Esophagus (tissue), 2 donors: ENCODE results near the gene RBM43. TPM values are rescaled to one million over a fixed set of nuclear protein-coding genes. Genes with fewer than 3 reads are reported as not detected.

Source experiments
- H3K27ac ChIP-seq, 2 donors: one replicate each; pipeline ENCODE4 v1.5.1; 2013; ENCODE audit warnings: low read depth in 2 of 2, mild to moderate bottlenecking in 2 of 2, inconsistent platforms in 1 of 2, low read length in 1 of 2, moderate library complexity in 1 of 2
- H3K27me3 ChIP-seq, 2 donors: one replicate each; pipeline ENCODE4 v1.6.1; 2013; ENCODE audit warnings: low read length in 2 of 2, control low read depth in 1 of 2, mild to moderate bottlenecking in 1 of 2; ENCODE audit not compliant: insufficient read depth in 2 of 2, control insufficient read depth in 1 of 2
- H3K36me3 ChIP-seq, 2 donors: one replicate each; pipeline ENCODE4 v1.6.1; 2013; ENCODE audit warnings: low read length in 1 of 2; ENCODE audit not compliant: control insufficient read depth in 2 of 2, insufficient read depth in 2 of 2
- H3K4me1 ChIP-seq, 2 donors: one replicate each; pipeline ENCODE4 v1.6.1; 2013; ENCODE audit warnings: low read length in 1 of 2; ENCODE audit not compliant: control insufficient read depth in 2 of 2, insufficient read depth in 2 of 2
- H3K4me3 ChIP-seq, 2 donors: one replicate each; pipeline ENCODE4 v1.5.1; 2013; ENCODE audit warnings: low read length in 2 of 2, mild to moderate bottlenecking in 2 of 2, low read depth in 1 of 2, moderate library complexity in 1 of 2
- H3K9me3 ChIP-seq, 2 donors: one replicate each; pipeline ENCODE4 v1.6.1; 2013; ENCODE audit warnings: mild to moderate bottlenecking in 2 of 2, low read depth in 1 of 2, low read length in 1 of 2, moderate library complexity in 1 of 2; ENCODE audit not compliant: control insufficient read depth in 2 of 2, insufficient read depth in 1 of 2
- WGBS, 2 donors: extraction: QIAGEN DNeasy Blood & Tissue Kit; methylation state at CpG; one replicate each; pipeline ENCODE4 v1.1.7; 2013; 5-methylcytosine and 5-hydroxymethylcytosine counted together
- polyA plus RNA-seq, 2 donors: library from polyadenylated mRNA; stranded (reverse); fragments of 200-250 nt; gene quantifications; one replicate each; pipeline ENCODE4 v1.2.3, GENCODE V29; 2013
- donor health status: healthy with polysubstance abuse.
- donor health status: Bipolar disorder and iron deficiency.

The RBM43 gene
- polyA plus RNA-seq, 2 donors = 1.6 to 1.7 TPM

DNA sequence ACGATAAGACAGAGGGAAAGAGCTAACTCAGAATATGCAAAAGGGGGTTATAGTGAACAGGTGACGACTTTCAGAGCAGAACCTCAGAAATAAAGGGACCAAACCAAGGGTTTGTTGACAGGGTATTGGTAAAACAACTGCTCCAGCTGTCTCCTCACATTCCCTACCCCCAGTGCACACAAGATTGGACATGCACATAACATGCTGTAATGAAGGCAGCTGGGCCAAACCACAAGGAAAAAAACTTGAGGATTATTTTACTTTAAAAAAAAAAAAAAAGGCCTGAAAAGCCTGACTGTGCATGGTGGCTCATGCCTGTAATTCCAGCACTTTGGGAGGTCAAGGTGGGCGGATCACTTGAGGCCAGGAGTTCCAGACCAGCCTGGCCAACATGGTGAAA is 3.5 kb downstream of the RBM43 start:
- H3K4me3 ChIP-seq = no peak overlapping the region
- H3K27ac ChIP-seq = no peak overlapping the region
- H3K27me3 ChIP-seq = no peaks in the 10 kb centered on the region
- no peaks in the 10 kb centered on the region for H3K36me3 ChIP-seq
- WGBS, 2 donors = 71 to 84% methylated on average over 3 of the region's 3 CpGs
- no peaks in the 10 kb centered on the region for H3K9me3 ChIP-seq
- H3K4me1 ChIP-seq = no peaks in the 10 kb centered on the region

GRCh38 chr2:151252646-151253045 is 9.0 kb downstream of the RBM43 start:
- Histone ChIP-seq H3K36me3 (peaks cover 0 to 3% of the 10 kb centered on the region in 2 donors), H3K27me3 (no peaks in the 10 kb centered on the region), H3K4me1 (no peaks in the 10 kb centered on the region), H3K27ac (no peak overlapping the region), H3K4me3 (no peak overlapping the region), H3K9me3 (no peaks in the 10 kb centered on the region)
- 96 to 97% methylated on average over 1 of the region's 1 CpG for WGBS, 2 donors

DNA sequence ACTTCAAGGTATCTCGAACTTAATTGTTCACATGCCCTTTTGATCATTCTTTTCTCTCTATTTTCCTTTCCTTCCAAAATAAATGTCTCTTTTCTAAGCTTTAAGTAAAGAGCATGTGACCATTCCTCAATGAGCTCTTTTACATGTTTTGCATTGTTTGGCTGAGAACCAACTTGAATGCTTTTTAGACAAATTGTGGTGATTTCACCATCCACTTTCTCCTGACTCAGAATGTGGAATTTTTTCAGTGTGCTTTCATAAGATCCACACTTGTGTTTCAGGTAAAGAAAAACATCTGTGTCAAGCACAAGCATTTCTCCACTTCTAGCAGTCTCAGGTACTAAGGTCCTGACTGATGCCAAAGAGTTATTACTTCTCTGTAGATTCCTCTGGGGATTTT is 10.7 kb downstream of the RBM43 start:
- Histone ChIP-seq H3K4me1 (no peaks in the 10 kb centered on the region), H3K27ac (no peak overlapping the region), H3K4me3 (no peak overlapping the region), H3K9me3 (no peaks in the 10 kb centered on the region), H3K36me3 (peaks cover 0 to 3% of the 10 kb centered on the region in 2 donors), H3K27me3 (no peaks in the 10 kb centered on the region)
- WGBS, 2 donors = 86 to 88% methylated on average over 1 of the region's 1 CpG

- H3K4me1 ChIP-seq = no peaks in the 10 kb centered on the region
- no peaks in the 10 kb centered on the region for H3K27me3 ChIP-seq
- peaks cover 0 to 3% of the 10 kb centered on the region in 2 donors for H3K36me3 ChIP-seq
- H3K27ac ChIP-seq = no peak overlapping the region
- H3K9me3 ChIP-seq = no peaks in the 10 kb centered on the region
- H3K4me3 ChIP-seq = no peak overlapping the region
Observed at GRCh38 chr2:151247432-151247831, 14.2 kb downstream of the RBM43 start.

DNA sequence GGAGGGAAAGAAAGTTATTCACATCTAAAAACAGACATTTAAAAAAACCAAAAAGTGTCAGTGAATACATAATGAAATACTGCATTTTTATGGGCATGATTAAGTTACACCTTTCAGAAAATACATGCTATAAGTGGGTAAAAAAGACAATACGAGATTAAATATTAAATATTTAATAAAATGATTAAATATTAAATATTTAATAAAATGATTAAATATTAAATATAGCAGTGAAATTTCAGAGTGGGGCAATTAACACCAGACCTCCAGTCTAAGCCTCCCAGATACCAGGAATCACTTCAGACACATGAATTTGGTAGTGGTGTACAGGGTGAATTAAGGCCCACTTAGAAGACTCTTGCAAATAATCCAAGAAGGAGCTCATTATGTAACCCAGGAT is 15.5 kb downstream of the RBM43 start:
- no peaks in the 10 kb centered on the region for H3K27me3 ChIP-seq
- WGBS, 2 donors = 84 to 92% methylated on average over 1 of the region's 1 CpG
- no peak overlapping the region for H3K27ac ChIP-seq
- H3K36me3 ChIP-seq = peaks cover 0 to 2% of the 10 kb centered on the region in 2 donors
- no peaks in the 10 kb centered on the region for H3K9me3 ChIP-seq
- H3K4me1 ChIP-seq = no peaks in the 10 kb centered on the region
- H3K4me3 ChIP-seq = no peak overlapping the region

DNA sequence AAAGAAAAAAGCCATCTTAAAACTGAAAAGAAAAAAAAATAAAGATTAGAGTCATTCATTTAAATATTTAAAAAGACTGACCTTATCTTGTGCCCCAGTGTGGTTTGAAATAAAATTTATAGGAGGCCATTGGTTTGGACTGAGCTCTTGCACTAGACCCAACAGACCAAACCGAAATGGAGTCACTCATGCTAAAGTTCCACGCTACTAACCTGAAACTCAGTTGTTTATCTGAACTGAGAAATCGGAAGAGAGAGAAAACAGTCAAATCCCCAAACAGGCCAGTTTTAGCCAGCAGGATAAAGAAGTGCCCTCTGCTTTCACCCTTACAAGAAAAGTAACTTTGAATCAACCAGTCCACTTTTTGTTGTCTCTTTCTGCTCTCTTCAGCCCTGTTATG is 18.2 kb downstream of the RBM43 start:
- H3K36me3 ChIP-seq = no peaks in the 10 kb centered on the region
- H3K27me3 ChIP-seq = no peaks in the 10 kb centered on the region
- no peak overlapping the region for H3K4me3 ChIP-seq
- no peaks in the 10 kb centered on the region for H3K4me1 ChIP-seq
- 91 to 96% methylated on average over 3 of the region's 3 CpGs for WGBS, 2 donors
- H3K27ac ChIP-seq = no peak overlapping the region
- no peaks in the 10 kb centered on the region for H3K9me3 ChIP-seq

GRCh38 chr2:151241224-151241623 is 20.4 kb downstream of the RBM43 start:
- 62 to 78% methylated on average over 3 of the region's 3 CpGs for WGBS, 2 donors
- Histone ChIP-seq H3K27me3 (no peaks in the 10 kb centered on the region), H3K36me3 (no peaks in the 10 kb centered on the region), H3K4me3 (no peak overlapping the region), H3K27ac (no peak overlapping the region), H3K4me1 (no peaks in the 10 kb centered on the region), H3K9me3 (no peaks in the 10 kb centered on the region)

DNA sequence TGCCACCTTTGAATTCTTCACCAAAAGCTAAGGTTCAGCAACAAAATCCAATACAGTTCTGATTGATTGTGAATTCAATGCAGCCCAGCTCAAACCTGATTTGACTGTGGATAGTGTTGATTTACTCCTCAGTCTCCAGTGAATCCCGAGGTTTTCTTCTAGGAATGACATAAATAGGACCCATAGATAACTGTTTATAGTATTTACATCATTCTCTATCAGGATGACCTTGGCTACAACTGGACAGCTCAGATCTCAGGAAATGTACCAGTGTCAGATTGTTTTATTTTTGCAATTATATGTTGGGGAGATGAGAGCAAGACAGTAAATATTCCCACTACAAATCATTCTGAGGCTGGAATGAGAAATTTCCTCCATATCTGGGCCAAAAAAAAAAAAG is 21.2 kb downstream of the RBM43 start:
- 44 to 61% methylated on average over 1 of the region's 1 CpG for WGBS, 2 donors

GRCh38 chr2:151239624-151240023 is 22.0 kb downstream of the RBM43 start:
- H3K27ac ChIP-seq = no peak overlapping the region
- no peaks in the 10 kb centered on the region for H3K4me1 ChIP-seq
- H3K36me3 ChIP-seq = no peaks in the 10 kb centered on the region
- WGBS, 2 donors = 85 to 88% methylated on average over 9 of the region's 9 CpGs
- H3K9me3 ChIP-seq = no peaks in the 10 kb centered on the region
- no peaks in the 10 kb centered on the region for H3K27me3 ChIP-seq
- no peak overlapping the region for H3K4me3 ChIP-seq

More for the DNA sequence above, 21.2 kb downstream of the RBM43 start:
- H3K4me1 ChIP-seq = no peaks in the 10 kb centered on the region
- H3K27ac ChIP-seq = no peak overlapping the region
- H3K9me3 ChIP-seq = no peaks in the 10 kb centered on the region
- H3K4me3 ChIP-seq = no peak overlapping the region
- no peaks in the 10 kb centered on the region for H3K36me3 ChIP-seq
- H3K27me3 ChIP-seq = no peaks in the 10 kb centered on the region

DNA sequence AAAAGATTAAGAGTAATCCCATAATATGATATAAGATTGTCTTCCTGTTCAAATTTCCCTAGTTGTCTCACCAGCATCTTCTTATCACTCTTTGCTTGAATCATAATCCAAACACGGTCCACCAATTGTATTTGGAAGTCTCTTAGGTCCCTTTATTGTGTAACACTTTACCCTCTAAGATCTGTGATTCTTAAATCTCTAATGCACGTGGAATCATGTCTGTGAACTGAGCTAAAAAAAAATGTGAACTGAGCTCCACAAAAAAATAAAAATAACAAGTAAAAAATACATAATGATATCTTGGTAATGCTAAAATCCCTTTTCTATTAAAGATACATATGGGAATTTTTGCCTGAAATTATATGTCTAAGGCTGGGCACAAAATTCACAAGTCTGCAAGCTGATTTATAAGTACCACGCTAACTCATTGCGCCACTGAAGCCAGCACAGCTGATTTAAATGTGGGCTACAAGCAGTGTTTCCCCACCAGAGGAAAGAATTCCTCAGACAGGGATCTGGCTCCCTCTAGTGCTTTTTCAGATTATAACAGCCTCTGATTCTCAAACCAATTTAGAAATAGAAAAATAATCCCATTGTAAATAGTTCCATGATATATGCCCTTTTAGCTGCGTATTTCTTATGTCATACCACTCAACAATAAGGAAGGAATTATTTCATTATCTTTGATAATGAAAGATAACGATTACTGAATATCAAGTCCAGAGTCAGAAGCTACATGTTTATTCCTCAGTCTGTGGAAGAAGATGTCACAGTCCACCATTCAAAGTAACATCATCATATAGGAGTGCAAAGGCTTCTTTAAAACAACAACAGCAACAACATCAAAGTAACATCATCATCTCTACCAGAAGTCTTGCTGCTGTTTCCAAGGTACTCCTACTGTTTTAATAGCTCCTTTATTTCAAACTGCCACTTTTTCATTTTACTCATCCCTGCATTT is 22.9 kb downstream of the RBM43 start:
- H3K27me3 ChIP-seq = no peaks in the 10 kb centered on the region
- 14 to 17% methylated on average over 6 of the region's 6 CpGs for whole genome bisulfite sequencing, 2 donors
- H3K4me1 ChIP-seq = no peaks in the 10 kb centered on the region
- no peaks in the 10 kb centered on the region for H3K9me3 ChIP-seq
- no peak overlapping the region for H3K27ac ChIP-seq
- no peaks in the 10 kb centered on the region for H3K36me3 ChIP-seq
- no peak overlapping the region for H3K4me3 ChIP-seq
